Chondrocyte (in vitro differentiated cells): Measurements from ENCODE around the gene LSS. TPM values are rescaled to one million over a fixed set of nuclear protein-coding genes. Genes with fewer than 3 reads are reported as not detected.

Experiments
- DNase-seq: peaks from one replicate; pipeline ENCODE4 v3.0.0; 2021; ENCODE audit warnings: mixed read lengths, low spot score
- H3K27ac Mint-ChIP-seq: one replicate; pipeline ENCODE4 v1.8.0; 2021; ENCODE audit warnings: mild to moderate bottlenecking, moderate library complexity, mixed read lengths; ENCODE audit not compliant: unreplicated experiment
- H3K27me3 Mint-ChIP-seq: 2 replicates; pipeline ENCODE4 v1.8.0; 2021; ENCODE audit warnings: low read depth, mixed read lengths
- H3K36me3 Mint-ChIP-seq: 2 replicates; pipeline ENCODE4 v1.8.0; 2021; ENCODE audit warnings: low read depth, mixed read lengths
- H3K4me1 Mint-ChIP-seq: 2 replicates; pipeline ENCODE4 v1.8.0; 2021; ENCODE audit warnings: low read depth, mild to moderate bottlenecking, mixed read lengths
- H3K4me3 Mint-ChIP-seq: one replicate; pipeline ENCODE4 v1.8.0; 2021; ENCODE audit warnings: mild to moderate bottlenecking, moderate library complexity, mixed read lengths; ENCODE audit not compliant: unreplicated experiment
- H3K9me3 Mint-ChIP-seq: 2 replicates; pipeline ENCODE4 v1.8.0; 2021; ENCODE audit warnings: low read depth, mixed read lengths
- total RNA-seq: library from RNA; stranded (reverse); gene quantifications from 3 replicates; pipeline ENCODE4 v1.2.1, GENCODE V29; 2021
- TF ChIP-seq, protein P1 (sequence below): fragments of 200-600 bp; sonication (generic); IDR thresholded peaks from 2 replicates; pipeline ENCODE4 v1.5.0; 2021; ENCODE audit warnings: antibody characterized with exemption, mild to moderate bottlenecking, moderate library complexity

The LSS gene
- total RNA-seq, 1 donor from 2014 or later, result 107 TPM

DNA sequence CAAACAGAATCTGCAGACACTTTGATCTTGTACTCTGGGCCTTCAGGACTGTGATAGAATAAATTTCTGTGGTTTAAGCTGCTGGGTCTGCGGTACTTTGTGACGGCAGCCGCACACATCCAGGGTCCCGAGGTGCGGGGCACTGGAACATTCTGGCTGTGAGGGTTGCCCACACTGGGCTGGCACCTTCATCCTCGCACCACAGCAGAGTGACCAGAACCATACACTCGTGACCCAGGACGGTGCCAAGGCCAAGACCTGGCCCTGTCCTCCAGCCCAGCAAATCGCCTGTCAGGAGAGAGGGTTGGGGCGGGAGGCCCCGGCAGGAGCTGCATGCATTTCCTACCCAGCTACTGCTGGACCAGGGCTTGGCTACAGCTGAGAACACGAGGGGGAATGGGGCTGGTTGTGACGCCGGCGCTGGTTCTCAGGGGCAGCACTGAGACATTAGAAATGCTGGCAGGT lies 70.6 kb downstream of the LSS start:
- H3K27ac Mint-ChIP-seq, result no peak overlapping the region
- H3K27me3 Mint-ChIP-seq, result no peaks in the 10 kb centered on the region
- H3K4me3 Mint-ChIP-seq, result no peak overlapping the region
- peak; percentile 68 for DNase-seq
- H3K9me3 Mint-ChIP-seq, result no peaks in the 10 kb centered on the region
- TF ChIP-seq, protein P1, sequence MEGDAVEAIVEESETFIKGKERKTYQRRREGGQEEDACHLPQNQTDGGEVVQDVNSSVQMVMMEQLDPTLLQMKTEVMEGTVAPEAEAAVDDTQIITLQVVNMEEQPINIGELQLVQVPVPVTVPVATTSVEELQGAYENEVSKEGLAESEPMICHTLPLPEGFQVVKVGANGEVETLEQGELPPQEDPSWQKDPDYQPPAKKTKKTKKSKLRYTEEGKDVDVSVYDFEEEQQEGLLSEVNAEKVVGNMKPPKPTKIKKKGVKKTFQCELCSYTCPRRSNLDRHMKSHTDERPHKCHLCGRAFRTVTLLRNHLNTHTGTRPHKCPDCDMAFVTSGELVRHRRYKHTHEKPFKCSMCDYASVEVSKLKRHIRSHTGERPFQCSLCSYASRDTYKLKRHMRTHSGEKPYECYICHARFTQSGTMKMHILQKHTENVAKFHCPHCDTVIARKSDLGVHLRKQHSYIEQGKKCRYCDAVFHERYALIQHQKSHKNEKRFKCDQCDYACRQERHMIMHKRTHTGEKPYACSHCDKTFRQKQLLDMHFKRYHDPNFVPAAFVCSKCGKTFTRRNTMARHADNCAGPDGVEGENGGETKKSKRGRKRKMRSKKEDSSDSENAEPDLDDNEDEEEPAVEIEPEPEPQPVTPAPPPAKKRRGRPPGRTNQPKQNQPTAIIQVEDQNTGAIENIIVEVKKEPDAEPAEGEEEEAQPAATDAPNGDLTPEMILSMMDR, result no peak
- no peaks in the 10 kb centered on the region for H3K4me1 Mint-ChIP-seq
- no peaks in the 10 kb centered on the region for H3K36me3 Mint-ChIP-seq

DNA sequence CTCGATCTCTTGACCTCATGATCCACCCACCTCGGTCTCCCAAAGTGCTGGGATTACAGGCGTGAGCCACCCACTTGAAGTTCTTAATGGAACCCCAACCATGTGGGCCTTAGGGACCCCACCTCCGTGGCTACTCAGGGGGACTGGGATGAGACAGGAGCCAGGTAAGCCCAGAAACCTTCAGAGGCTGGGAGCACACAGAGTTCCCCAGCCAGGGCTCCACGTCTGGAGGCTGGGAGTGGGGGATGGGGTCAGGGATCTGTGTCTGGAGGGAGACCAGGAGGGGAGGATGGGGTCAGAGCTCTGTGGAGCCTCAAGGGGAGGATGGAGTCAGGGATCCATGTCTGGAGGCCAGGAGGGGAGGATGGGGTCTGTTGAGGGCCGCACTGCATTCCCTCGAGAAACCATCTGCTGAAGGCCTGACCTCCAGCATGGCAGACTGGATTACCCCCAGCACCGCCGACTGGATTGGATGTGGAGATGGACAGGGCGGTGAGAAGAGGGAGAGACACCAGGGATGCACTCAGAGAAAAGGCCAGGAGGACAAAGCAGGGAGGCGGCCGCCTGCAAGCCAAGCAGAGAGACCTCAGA lies 71.1 kb downstream of the LSS start:
- Mint-ChIP-seq H3K4me3 (no peak overlapping the region), H3K36me3 (no peaks in the 10 kb centered on the region), H3K4me1 (no peaks in the 10 kb centered on the region), H3K27me3 (no peaks in the 10 kb centered on the region), H3K27ac (no peak overlapping the region), H3K9me3 (no peaks in the 10 kb centered on the region)
- peak; percentile 35 for DNase-seq
- TF ChIP-seq, protein P1, result no peak

DNA sequence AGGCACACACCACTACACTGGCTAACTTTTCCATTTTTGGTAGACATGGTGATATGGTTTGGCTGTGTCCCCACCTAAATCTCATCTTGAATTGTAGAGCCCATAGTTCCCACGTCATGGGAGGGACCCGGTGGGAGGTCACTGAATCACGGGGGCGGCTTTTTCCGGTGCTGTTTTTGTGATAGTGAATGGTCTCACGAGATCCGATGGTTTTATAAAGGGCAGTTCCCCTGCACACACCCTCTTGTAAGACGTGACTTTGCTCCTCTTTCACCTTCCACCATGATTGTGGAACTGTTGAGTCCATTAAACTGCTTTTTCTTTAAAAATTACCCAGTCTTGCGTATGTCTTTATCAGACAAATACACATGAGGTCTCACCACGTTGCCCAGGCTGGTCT lies 71.9 kb downstream of the LSS start:
- no peak for DNase-seq
- H3K4me1 Mint-ChIP-seq, result no peaks in the 10 kb centered on the region
- H3K9me3 Mint-ChIP-seq, result no peaks in the 10 kb centered on the region
- TF ChIP-seq, protein P1, result no peak
- no peaks in the 10 kb centered on the region for H3K27me3 Mint-ChIP-seq
- H3K27ac Mint-ChIP-seq, result no peak overlapping the region
- H3K36me3 Mint-ChIP-seq, result no peaks in the 10 kb centered on the region
- no peak overlapping the region for H3K4me3 Mint-ChIP-seq

DNA sequence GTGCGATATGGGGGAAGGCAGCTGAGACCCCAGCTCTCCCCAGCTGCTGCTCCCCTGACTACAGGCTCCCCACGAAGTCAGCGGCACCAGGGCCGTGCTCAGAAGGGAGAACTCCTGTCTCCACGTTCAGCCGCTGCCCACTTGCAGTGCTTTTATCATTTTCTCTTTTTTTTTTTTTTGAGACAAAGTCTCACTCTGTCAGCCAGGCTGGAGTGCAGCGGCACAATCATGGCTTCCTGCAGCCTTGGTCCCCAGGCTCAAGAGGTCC lies 72.3 kb downstream of the LSS start:
- TF ChIP-seq, protein P1, result no peak
- Mint-ChIP-seq H3K9me3 (no peaks in the 10 kb centered on the region), H3K27ac (no peak overlapping the region)

DNA sequence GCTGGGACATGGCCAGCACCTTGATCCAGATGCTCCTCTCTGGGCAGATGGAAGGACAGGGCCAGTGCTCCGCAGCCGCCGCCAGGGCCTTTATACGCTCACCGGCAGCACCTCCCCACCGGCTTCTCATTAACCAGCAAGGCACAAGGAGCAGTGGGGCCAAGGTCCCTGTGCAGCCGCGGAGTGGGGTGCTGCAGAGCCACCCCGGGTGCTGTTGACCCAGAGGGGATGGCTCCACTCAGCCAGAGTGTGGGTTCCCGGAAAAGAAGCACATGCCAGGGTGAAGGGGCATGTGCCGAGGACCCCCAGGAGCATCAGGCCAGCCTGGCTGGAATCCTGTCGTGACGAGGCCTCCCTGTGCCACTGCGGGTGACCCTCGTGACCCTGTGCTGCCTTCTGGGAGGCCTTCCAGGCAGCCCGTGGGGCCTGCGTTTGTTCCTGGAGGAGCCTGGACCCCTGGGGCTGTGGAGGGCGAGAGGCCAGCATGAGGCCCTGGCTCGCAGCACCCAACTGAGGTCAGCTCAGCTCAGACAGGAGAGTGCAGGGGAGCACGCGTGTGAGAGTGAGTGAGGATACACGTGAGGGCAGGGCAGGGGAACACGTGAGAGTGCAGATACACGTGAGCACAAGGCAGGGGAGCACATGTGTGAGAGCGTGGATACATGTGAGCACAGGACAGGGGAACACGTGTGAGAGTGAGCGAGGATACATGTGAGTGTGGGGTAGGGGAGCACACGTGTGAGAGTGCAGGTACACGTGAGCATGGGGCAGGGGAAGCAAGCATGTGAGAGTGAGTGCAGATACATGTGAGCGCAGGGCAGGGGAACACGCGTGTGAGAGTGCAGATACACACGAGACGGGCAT lies 72.8 kb downstream of the LSS start, which contains the start of gene FTCD:
FTCD (minus strand) TSS at position 66 of the 864 bp plus-strand sequence; CDS start at position 10, 56 bp downstream.
- H3K9me3 Mint-ChIP-seq, result no peaks in the 10 kb centered on the region
- H3K4me3 Mint-ChIP-seq, result no peak within 1 kb of the TSS
- TF ChIP-seq, protein P1, result no peak
- no peaks in the 10 kb centered on the region for H3K27me3 Mint-ChIP-seq
- DNase-seq, result peak; percentile 87
- H3K4me1 Mint-ChIP-seq, result no peaks in the 10 kb centered on the region
- no peaks in the 10 kb centered on the region for H3K36me3 Mint-ChIP-seq
- H3K27ac Mint-ChIP-seq, result no peak within 1 kb of the TSS

More for the DNA sequence above, 72.3 kb downstream of the LSS start:
- no peak overlapping the region for H3K4me3 Mint-ChIP-seq
- no peaks in the 10 kb centered on the region for H3K27me3 Mint-ChIP-seq
- DNase-seq, result peak; percentile 71
- no peaks in the 10 kb centered on the region for H3K36me3 Mint-ChIP-seq
- H3K4me1 Mint-ChIP-seq, result no peaks in the 10 kb centered on the region
